Lower leg skin (tissue), 3 donors: ENCODE measurements around the gene RIT1.

Experiments used
- POLR2A ChIP-seq, 2 donors: fragments of 450-650 bp; IDR thresholded peaks; one replicate each; pipeline ENCODE4 v1.6.1; 2016 to 2017; ENCODE audit warnings: antibody characterized with exemption in 2 of 2, mild to moderate bottlenecking in 1 of 2, moderate library complexity in 1 of 2
- TF ChIP-seq, protein P1 (sequence below), 3 donors: fragments of 450-650 bp; IDR thresholded peaks; one replicate each; pipeline ENCODE4 v1.5.1; 2016; ENCODE audit warnings: antibody characterized with exemption in 3 of 3, mild to moderate bottlenecking in 3 of 3, moderate library complexity in 2 of 3

DNA sequence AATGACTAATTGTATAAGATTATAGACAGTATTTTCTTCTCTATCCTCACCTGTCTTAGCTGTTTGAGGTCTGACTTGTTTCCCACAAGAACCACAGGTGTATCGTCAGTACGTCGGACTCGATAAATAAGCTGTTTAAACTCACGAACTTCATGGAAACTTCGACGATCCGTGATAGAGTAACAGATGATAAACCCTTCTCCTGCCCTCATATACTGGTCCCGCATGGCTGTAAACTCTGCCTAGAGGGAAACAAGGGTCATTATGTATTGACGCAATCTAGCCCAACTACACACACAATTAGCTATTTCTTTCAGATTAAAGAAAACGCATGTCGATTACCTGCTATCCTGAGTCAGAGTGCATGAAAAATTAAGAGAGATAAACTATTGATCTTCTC lies 6.9 kb downstream of the RIT1 start:
- TF ChIP-seq, protein P1, sequence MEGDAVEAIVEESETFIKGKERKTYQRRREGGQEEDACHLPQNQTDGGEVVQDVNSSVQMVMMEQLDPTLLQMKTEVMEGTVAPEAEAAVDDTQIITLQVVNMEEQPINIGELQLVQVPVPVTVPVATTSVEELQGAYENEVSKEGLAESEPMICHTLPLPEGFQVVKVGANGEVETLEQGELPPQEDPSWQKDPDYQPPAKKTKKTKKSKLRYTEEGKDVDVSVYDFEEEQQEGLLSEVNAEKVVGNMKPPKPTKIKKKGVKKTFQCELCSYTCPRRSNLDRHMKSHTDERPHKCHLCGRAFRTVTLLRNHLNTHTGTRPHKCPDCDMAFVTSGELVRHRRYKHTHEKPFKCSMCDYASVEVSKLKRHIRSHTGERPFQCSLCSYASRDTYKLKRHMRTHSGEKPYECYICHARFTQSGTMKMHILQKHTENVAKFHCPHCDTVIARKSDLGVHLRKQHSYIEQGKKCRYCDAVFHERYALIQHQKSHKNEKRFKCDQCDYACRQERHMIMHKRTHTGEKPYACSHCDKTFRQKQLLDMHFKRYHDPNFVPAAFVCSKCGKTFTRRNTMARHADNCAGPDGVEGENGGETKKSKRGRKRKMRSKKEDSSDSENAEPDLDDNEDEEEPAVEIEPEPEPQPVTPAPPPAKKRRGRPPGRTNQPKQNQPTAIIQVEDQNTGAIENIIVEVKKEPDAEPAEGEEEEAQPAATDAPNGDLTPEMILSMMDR (IDR thresholded peaks at IDR 0.05) = no peak
- no peak for TF ChIP-seq POLR2A (IDR thresholded peaks at IDR 0.05)
